ENCODE results near the gene STPG3. TPM values are rescaled to one million over a fixed set of nuclear protein-coding genes. Genes with fewer than 3 reads are reported as not detected.

The STPG3 gene
- total and polyA plus RNA-seq, 2 of the 13 experiments (the other 11 are each of a cell fraction or from before 2014, with no cell fraction given) = not detected

DNA sequence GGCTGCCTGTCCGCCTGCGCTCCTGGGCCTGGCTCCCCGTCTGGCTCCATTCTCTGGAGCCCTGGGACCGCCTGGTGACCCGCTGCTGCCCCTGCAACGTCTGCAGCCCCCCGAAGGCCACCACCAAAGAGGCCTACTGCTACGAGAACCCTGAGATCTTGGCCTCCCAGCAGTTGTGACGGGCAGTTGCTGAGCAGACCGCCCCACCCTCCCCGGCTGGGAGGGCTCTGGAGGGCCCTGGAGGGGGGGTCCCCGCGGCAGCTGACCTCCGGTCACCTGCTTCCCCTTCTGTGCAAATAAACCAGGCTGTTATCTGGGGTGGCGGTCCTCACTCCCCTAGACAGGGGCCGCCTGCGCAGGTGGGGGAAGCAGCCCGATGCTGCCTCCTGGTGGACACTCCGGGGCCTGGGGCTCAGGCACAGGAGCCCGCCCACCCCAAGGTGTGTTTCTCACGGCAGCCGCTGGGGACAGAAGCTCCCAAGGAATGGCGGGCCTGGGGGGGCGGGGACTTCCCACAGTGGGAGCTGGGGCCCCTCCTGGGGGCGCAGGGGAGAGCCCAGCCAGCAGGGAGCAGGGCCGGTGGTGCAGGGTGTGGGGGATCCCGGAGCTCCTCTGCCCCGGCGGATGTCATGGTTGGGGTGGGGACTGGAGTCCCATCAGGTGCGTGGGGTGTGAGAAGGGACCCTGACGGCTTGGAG, 14.7 kb upstream of the STPG3 start (continued):
- TF ChIP-seq, protein P1, sequence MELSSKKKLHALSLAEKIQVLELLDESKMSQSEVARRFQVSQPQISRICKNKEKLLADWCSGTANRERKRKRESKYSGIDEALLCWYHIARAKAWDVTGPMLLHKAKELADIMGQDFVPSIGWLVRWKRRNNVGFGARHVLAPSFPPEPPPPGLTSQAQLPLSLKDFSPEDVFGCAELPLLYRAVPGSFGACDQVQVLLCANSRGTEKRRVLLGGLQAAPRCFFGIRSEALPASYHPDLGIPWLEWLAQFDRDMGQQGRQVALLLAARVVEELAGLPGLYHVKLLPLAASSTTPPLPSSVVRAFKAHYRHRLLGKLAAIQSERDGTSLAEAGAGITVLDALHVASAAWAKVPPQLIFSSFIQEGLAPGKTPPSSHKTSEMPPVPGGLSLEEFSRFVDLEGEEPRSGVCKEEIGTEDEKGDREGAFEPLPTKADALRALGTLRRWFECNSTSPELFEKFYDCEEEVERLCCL (CRISPR knock-in tag; IDR thresholded peaks at IDR 0.05; ENCODE audit: borderline replicate concordance) = no peak
- TF ChIP-seq ZSCAN12 (CRISPR knock-in tag; IDR thresholded peaks at IDR 0.05) (no peak), ZNF496 (CRISPR knock-in tag; IDR thresholded peaks at IDR 0.05; ENCODE audit: insufficient replicate concordance) (no peak), TBX3 (IDR thresholded peaks at IDR 0.05; ENCODE audit: borderline replicate concordance) (no peak), HDAC2 (CRISPR knock-in tag; IDR thresholded peaks at IDR 0.05) (peak; percentile 76), TAF1 (CRISPR knock-in tag; IDR thresholded peaks at IDR 0.05) (0 out of 2 replicates have a peak, but pooled peaks have one; percentile 33), FOXA1 (IDR thresholded peaks at IDR 0.05) (no peak), FOXA1 (CRISPR knock-in tag; IDR thresholded peaks at IDR 0.05) (peak; percentile 74), NR2F1 (CRISPR knock-in tag; IDR thresholded peaks at IDR 0.05) (peak; percentile 69 to 85; a peak in 3 of 4 replicates), NONO (IDR thresholded peaks at IDR 0.05) (no peak), NONO (CRISPR knock-in tag; conservative IDR thresholded peaks at IDR 0.05) (peak; percentile 98), XBP1 (CRISPR knock-in tag; IDR thresholded peaks at IDR 0.05) (peak; percentile 66; the same call in 1 of the 2 replicates), ZNF124 (CRISPR knock-in tag; IDR thresholded peaks at IDR 0.05) (no peak; the same call in 1 of the 2 replicates), STAT5B (CRISPR knock-in tag; IDR thresholded peaks at IDR 0.05) (no peak), KAT8 (CRISPR knock-in tag; IDR thresholded peaks at IDR 0.05) (peak; percentile 82), SRF (IDR thresholded peaks at IDR 0.05; ENCODE audit: low read depth, low read length) (no peak), ZBTB42 (CRISPR knock-in tag; IDR thresholded peaks at IDR 0.05) (no peak; the same call in 1 of the 2 replicates), NR2F2 (IDR thresholded peaks at IDR 0.05; ENCODE audit: borderline replicate concordance, low read depth) (no peak), GATA4 (IDR thresholded peaks at IDR 0.05; ENCODE audit: borderline replicate concordance, low read depth) (peak; percentile 64; the same call in 1 of the 2 replicates), ZBTB8A (CRISPR knock-in tag; IDR thresholded peaks at IDR 0.05; ENCODE audit: borderline replicate concordance, low read depth) (no peak), SNRNP70 (IDR thresholded peaks at IDR 0.05; ENCODE audit: low read depth, low read length) (no peak)
- TF ChIP-seq, protein P2, sequence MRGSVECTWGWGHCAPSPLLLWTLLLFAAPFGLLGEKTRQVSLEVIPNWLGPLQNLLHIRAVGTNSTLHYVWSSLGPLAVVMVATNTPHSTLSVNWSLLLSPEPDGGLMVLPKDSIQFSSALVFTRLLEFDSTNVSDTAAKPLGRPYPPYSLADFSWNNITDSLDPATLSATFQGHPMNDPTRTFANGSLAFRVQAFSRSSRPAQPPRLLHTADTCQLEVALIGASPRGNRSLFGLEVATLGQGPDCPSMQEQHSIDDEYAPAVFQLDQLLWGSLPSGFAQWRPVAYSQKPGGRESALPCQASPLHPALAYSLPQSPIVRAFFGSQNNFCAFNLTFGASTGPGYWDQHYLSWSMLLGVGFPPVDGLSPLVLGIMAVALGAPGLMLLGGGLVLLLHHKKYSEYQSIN (CRISPR knock-in tag; IDR thresholded peaks at IDR 0.05; ENCODE audit: borderline replicate concordance) = no peak
- TF ChIP-seq, protein P3, sequence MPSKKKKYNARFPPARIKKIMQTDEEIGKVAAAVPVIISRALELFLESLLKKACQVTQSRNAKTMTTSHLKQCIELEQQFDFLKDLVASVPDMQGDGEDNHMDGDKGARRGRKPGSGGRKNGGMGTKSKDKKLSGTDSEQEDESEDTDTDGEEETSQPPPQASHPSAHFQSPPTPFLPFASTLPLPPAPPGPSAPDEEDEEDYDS (CRISPR knock-in tag; IDR thresholded peaks at IDR 0.05) = no peak; the same call in 1 of the 2 replicates
- TF ChIP-seq, protein P4, sequence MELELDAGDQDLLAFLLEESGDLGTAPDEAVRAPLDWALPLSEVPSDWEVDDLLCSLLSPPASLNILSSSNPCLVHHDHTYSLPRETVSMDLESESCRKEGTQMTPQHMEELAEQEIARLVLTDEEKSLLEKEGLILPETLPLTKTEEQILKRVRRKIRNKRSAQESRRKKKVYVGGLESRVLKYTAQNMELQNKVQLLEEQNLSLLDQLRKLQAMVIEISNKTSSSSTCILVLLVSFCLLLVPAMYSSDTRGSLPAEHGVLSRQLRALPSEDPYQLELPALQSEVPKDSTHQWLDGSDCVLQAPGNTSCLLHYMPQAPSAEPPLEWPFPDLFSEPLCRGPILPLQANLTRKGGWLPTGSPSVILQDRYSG (CRISPR knock-in tag; IDR thresholded peaks at IDR 0.05) = peak; percentile 29; the same call in 1 of the 2 replicates
- TF ChIP-seq, protein P5, sequence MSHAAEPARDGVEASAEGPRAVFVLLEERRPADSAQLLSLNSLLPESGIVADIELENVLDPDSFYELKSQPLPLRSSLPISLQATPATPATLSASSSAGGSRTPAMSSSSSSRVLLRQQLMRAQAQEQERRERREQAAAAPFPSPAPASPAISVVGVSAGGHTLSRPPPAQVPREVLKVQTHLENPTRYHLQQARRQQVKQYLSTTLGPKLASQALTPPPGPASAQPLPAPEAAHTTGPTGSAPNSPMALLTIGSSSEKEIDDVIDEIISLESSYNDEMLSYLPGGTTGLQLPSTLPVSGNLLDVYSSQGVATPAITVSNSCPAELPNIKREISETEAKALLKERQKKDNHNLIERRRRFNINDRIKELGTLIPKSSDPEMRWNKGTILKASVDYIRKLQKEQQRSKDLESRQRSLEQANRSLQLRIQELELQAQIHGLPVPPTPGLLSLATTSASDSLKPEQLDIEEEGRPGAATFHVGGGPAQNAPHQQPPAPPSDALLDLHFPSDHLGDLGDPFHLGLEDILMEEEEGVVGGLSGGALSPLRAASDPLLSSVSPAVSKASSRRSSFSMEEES (CRISPR knock-in tag; IDR thresholded peaks at IDR 0.05) = peak; percentile 97

All from HepG2 (cell line).